ENCODE results near the gene CIC. TPM values are rescaled to one million over a fixed set of nuclear protein-coding genes. Genes with fewer than 3 reads are reported as not detected.
A peak's percentile ranks its signal among the peaks of the same experiment; 100 is the strongest.
"Not testable (repeated sequence)": the region's sequence is repeated elsewhere in the genome, so short reads cannot be mapped to it uniquely, and the experiment has no call there.

Gene CIC
- total and polyA plus RNA-seq, 9 of the 15 experiments (the other 6 are each of a cell fraction or from before 2014, with no cell fraction given): 0.07 to 44.7 (median 8.6) TPM

DNA sequence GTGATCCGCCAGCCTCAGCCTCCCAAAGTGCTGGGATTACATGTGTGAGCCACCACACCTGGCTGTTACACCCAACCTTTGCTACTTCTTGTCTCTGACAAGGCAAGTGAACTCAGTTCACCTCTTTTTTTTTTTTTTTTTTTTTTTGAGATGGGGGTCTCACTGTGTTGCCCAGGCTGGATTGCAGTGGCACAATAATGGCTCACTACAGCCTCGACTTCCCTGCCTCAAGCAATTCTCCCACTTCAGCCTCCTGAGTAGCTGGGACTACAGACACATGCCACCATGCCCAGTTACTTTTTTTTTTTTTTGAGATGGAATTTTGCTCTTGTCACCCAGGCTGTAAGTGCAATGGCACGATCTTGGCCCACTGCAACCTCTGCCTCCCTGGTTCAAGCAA, 11.2 kb upstream of the CIC start:
- BruUV-seq (replicated peaks); CTCF ChIA-PET (ENCODE audit: low intra/inter-chr PET ratio); H3K9me3 ChIP-seq (replicated peaks; ENCODE audit: control insufficient read depth, insufficient read depth, low read depth, low read length); H4K20me1 ChIP-seq (replicated peaks; ENCODE audit: control insufficient read depth, insufficient read depth, low read length); H3K4me3 ChIP-seq; FAIRE-seq; H3K4me2 ChIP-seq (ENCODE audit: insufficient read depth, low read length); in situ Hi-C loops (cut with MboI); H3K9me1 ChIP-seq (ENCODE audit: control insufficient read depth, insufficient read depth, low read length); ATAC-seq; H3K27ac ChIP-seq (ENCODE audit: extremely low read depth, low read depth, low read length); DNase-seq (ENCODE audit: extremely low read depth in 1 of 4, low spot score in 3 of 4); intact Hi-C loops (cut with micrococcal nuclease); H3K36me3 ChIP-seq (ENCODE audit: control insufficient read depth, insufficient read depth, low read length); H3K9ac ChIP-seq (ENCODE audit: insufficient read depth in 1 of 2, low read depth in 2 of 2, low read length in 2 of 2); H3K27me3 ChIP-seq (ENCODE audit: control insufficient read depth in 2 of 2, insufficient read depth in 2 of 2, low read length in 2 of 2): not testable (repeated sequence)
- POLR2A ChIA-PET: interaction anchor here (0.7 to 1.5 kb wide), 6 partner anchors 8 to 1369 kb away, joined by 3 to 5 read pairs (median 4); partner anchors contain the start of gene CIC
- Histone ChIP-seq H3K4me1 (replicated peaks in 1 of 2; ENCODE audit: control insufficient read depth in 2 of 2, insufficient read depth in 2 of 2, low read length in 2 of 2) (peaks cover under 1 to 36% of the 10 kb centered on the region in 2 experiments; a peak in 3 of 5 replicates), H3K79me2 (ENCODE audit: control insufficient read depth, insufficient read depth, low read length) (peaks cover 20% of the 10 kb centered on the region), H2AFZ (ENCODE audit: low read depth, low read length) (peak overlapping the region; percentile 14; the same call in 1 of the 2 replicates)
- 84% methylated on average over 3 of the region's 3 CpGs for WGBS (ENCODE audit: insufficient coverage, low coverage, missing lambda C conversion rate)
- peak; percentile 67 for TF ChIP-seq ZNF121 (CRISPR knock-in tag; conservative IDR thresholded peaks at IDR 0.05)

DNA sequence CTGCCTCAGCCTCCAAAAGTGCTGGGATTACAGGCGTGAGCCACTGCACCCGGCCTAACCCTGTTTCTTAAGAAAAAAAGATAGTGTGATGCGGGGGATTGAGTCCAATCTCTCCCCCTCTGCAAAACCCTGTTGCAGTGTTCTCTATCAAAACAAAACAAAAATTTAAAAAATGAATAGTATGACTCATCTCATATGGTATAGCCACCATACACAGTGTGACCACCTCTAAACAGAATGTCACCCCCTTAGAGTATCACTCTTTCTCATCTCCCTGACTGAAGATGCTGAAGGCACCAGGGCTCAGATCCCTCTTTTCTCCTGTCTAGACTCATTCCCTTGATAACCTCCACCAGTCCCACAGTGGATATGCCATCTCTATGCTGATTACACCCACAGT, 7.3 kb upstream of the CIC start:
- in situ Hi-C loops (cut with MboI): no loop called here
- H3K4me3 ChIP-seq: no peak overlapping the region
- H3K36me3 ChIP-seq (ENCODE audit: control insufficient read depth, insufficient read depth, low read length): no peaks in the 10 kb centered on the region
- POLR2A ChIA-PET: no interaction called here
- CTCF ChIA-PET (ENCODE audit: low intra/inter-chr PET ratio): no interaction called here
- intact Hi-C loops (cut with micrococcal nuclease): no loop called here
- H3K79me2 ChIP-seq (ENCODE audit: control insufficient read depth, insufficient read depth, low read length): no peaks in the 10 kb centered on the region
- 34% methylated on average over 3 of the region's 3 CpGs for WGBS (ENCODE audit: insufficient coverage, low coverage, missing lambda C conversion rate)
- H3K27me3 ChIP-seq (ENCODE audit: control insufficient read depth in 2 of 2, insufficient read depth in 2 of 2, low read length in 2 of 2): no peaks in the 10 kb centered on the region
- H4K20me1 ChIP-seq (replicated peaks; ENCODE audit: control insufficient read depth, insufficient read depth, low read length): no peaks in the 10 kb centered on the region
- no peaks in the 10 kb centered on the region for H3K9me1 ChIP-seq (ENCODE audit: control insufficient read depth, insufficient read depth, low read length)
- H3K9ac ChIP-seq (ENCODE audit: insufficient read depth in 1 of 2, low read depth in 2 of 2, low read length in 2 of 2): no peak overlapping the region
- H3K4me2 ChIP-seq (ENCODE audit: insufficient read depth, low read length): no peak overlapping the region
- no peak for FAIRE-seq
- H3K9me3 ChIP-seq (replicated peaks; ENCODE audit: control insufficient read depth, insufficient read depth, low read depth, low read length): no peaks in the 10 kb centered on the region
- peaks cover 0 to 11% of the 10 kb centered on the region in 2 experiments; a peak in 3 of 5 replicates for H3K4me1 ChIP-seq (replicated peaks in 1 of 2; ENCODE audit: control insufficient read depth in 2 of 2, insufficient read depth in 2 of 2, low read length in 2 of 2)
- no TSS peak for BruUV-seq (replicated peaks)
- no peak overlapping the region for H2AFZ ChIP-seq (ENCODE audit: low read depth, low read length)
- H3K27ac ChIP-seq (ENCODE audit: extremely low read depth, low read depth, low read length): no peak overlapping the region
- ATAC-seq: no peak; the same call in 2 of the 3 replicates
- no peak for DNase-seq (ENCODE audit: extremely low read depth in 1 of 4, low spot score in 3 of 4)
- TF ChIP-seq ZNF184 (CRISPR knock-in tag; IDR thresholded peaks at IDR 0.05): no peak
- TF ChIP-seq RHOXF2B (CRISPR knock-in tag; conservative IDR thresholded peaks at IDR 0.05): no peak
- TF ChIP-seq, protein P1, sequence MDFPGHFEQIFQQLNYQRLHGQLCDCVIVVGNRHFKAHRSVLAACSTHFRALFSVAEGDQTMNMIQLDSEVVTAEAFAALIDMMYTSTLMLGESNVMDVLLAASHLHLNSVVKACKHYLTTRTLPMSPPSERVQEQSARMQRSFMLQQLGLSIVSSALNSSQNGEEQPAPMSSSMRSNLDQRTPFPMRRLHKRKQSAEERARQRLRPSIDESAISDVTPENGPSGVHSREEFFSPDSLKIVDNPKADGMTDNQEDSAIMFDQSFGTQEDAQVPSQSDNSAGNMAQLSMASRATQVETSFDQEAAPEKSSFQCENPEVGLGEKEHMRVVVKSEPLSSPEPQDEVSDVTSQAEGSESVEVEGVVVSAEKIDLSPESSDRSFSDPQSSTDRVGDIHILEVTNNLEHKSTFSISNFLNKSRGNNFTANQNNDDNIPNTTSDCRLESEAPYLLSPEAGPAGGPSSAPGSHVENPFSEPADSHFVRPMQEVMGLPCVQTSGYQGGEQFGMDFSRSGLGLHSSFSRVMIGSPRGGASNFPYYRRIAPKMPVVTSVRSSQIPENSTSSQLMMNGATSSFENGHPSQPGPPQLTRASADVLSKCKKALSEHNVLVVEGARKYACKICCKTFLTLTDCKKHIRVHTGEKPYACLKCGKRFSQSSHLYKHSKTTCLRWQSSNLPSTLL (IDR thresholded peaks at IDR 0.05): no peak
- TF ChIP-seq MBD2 (IDR thresholded peaks at IDR 0.05; ENCODE audit: borderline replicate concordance, low read depth): no peak
- no peak for TF ChIP-seq XRCC5 (IDR thresholded peaks at IDR 0.05; ENCODE audit: low read depth, low read length)
- no peak for TF ChIP-seq ZNF175 (CRISPR knock-in tag; IDR thresholded peaks at IDR 0.05; ENCODE audit: low read depth)
- TF ChIP-seq, protein P2, sequence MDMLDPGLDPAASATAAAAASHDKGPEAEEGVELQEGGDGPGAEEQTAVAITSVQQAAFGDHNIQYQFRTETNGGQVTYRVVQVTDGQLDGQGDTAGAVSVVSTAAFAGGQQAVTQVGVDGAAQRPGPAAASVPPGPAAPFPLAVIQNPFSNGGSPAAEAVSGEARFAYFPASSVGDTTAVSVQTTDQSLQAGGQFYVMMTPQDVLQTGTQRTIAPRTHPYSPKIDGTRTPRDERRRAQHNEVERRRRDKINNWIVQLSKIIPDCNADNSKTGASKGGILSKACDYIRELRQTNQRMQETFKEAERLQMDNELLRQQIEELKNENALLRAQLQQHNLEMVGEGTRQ (CRISPR knock-in tag; IDR thresholded peaks at IDR 0.05): no peak
- TF ChIP-seq, protein P3, sequence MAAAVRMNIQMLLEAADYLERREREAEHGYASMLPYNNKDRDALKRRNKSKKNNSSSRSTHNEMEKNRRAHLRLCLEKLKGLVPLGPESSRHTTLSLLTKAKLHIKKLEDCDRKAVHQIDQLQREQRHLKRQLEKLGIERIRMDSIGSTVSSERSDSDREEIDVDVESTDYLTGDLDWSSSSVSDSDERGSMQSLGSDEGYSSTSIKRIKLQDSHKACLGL (CRISPR knock-in tag; IDR thresholded peaks at IDR 0.05; ENCODE audit: borderline replicate concordance, poor library complexity, severe bottlenecking): no peak
- TF ChIP-seq NR1H2 (CRISPR knock-in tag; IDR thresholded peaks at IDR 0.05): no peak
- TF ChIP-seq ZNF282 (CRISPR knock-in tag; IDR thresholded peaks at IDR 0.05): no peak
- no peak for TF ChIP-seq HSF4 (CRISPR knock-in tag; IDR thresholded peaks at IDR 0.05; ENCODE audit: borderline replicate concordance)
- TF ChIP-seq KLF13 (tag; IDR thresholded peaks at IDR 0.05; ENCODE audit: borderline replicate concordance, low read depth): no peak
- no peak for TF ChIP-seq ESRRB (CRISPR knock-in tag; IDR thresholded peaks at IDR 0.05; ENCODE audit: borderline replicate concordance)
